Mesenchymal stem cell (in vitro differentiated cells and primary cell): Measurements from ENCODE around the gene TMPRSS4.

Experiments
- DNase-seq: peaks from one replicate; pipeline ENCODE4 v3.0.0-alpha.2; 2013
- H2AFZ ChIP-seq: one replicate; pipeline ENCODE4 v1.6.1; 2013; ENCODE audit warnings: low read depth, mild to moderate bottlenecking, control low read depth, inconsistent platforms, low read length, moderate library complexity
- H2AK5ac ChIP-seq: 2 replicates; pipeline ENCODE4 v1.6.1; 2013; ENCODE audit warnings: low read length, moderate library complexity, mild to moderate bottlenecking, inconsistent platforms; ENCODE audit not compliant: severe bottlenecking
- H2BK120ac ChIP-seq: one replicate; pipeline ENCODE4 v1.6.1; 2013; ENCODE audit warnings: low read depth, mild to moderate bottlenecking, inconsistent platforms, low read length, moderate library complexity
- H2BK12ac ChIP-seq, 2 experiments: one replicate each; pipeline ENCODE4 v1.6.1; 2013; ENCODE audit warnings: inconsistent platforms in 2 of 2, low read length in 2 of 2, mild to moderate bottlenecking in 2 of 2, moderate library complexity in 2 of 2, control low read depth in 1 of 2
- H2BK15ac ChIP-seq: one replicate; pipeline ENCODE4 v1.6.1; 2013; ENCODE audit warnings: mild to moderate bottlenecking, low read depth, inconsistent platforms; ENCODE audit not compliant: poor library complexity, severe bottlenecking
- H2BK5ac ChIP-seq: 2 replicates; pipeline ENCODE4 v1.6.1; 2013; ENCODE audit warnings: low read depth, mild to moderate bottlenecking, low read length, control low read depth, inconsistent platforms; ENCODE audit not compliant: poor library complexity, severe bottlenecking
- H3K14ac ChIP-seq, 2 experiments: one replicate each; pipeline ENCODE4 v1.6.1; 2013; ENCODE audit warnings: inconsistent platforms in 2 of 2, low read length in 2 of 2, control low read depth in 1 of 2, mild to moderate bottlenecking in 1 of 2, moderate library complexity in 1 of 2
- H3K18ac ChIP-seq, 2 experiments: one replicate each; pipeline ENCODE4 v1.6.1; 2013; ENCODE audit warnings: inconsistent platforms in 2 of 2, low read length in 2 of 2, control low read depth in 1 of 2, low read depth in 1 of 2, mild to moderate bottlenecking in 1 of 2
- H3K23ac ChIP-seq, 2 experiments: one replicate each; pipeline ENCODE4 v1.6.1; 2013; ENCODE audit warnings: inconsistent platforms in 2 of 2, low read length in 2 of 2, mild to moderate bottlenecking in 2 of 2, moderate library complexity in 2 of 2, control low read depth in 1 of 2
- H3K27ac ChIP-seq: 2 replicates; pipeline ENCODE4 v1.5.1; 2013; ENCODE audit warnings: mild to moderate bottlenecking, moderate library complexity, low read length, control low read depth, inconsistent platforms; ENCODE audit not compliant: poor library complexity, severe bottlenecking
- H3K27me3 ChIP-seq, 2 experiments: 2 replicates each; pipeline versions ENCODE4 v1.6.1 to v1.7.0; 2013; ENCODE audit warnings: low read length in 2 of 2, mild to moderate bottlenecking in 2 of 2, moderate library complexity in 2 of 2, control low read depth in 1 of 2, inconsistent platforms in 1 of 2; ENCODE audit not compliant: control insufficient read depth in 1 of 2, insufficient read depth in 1 of 2
- H3K36me3 ChIP-seq, 2 experiments: 2 replicates each; pipeline versions ENCODE4 v1.6.1 to v1.7.0; 2013; ENCODE audit warnings: low read length in 2 of 2, control low read depth in 1 of 2, inconsistent platforms in 1 of 2, low read depth in 1 of 2, mild to moderate bottlenecking in 1 of 2; ENCODE audit not compliant: insufficient read depth in 2 of 2, control insufficient read depth in 1 of 2
- H3K4ac ChIP-seq, 2 experiments: one replicate each; pipeline ENCODE4 v1.6.1; 2013; ENCODE audit warnings: inconsistent platforms in 2 of 2, low read length in 2 of 2, mild to moderate bottlenecking in 2 of 2, moderate library complexity in 2 of 2, control low read depth in 1 of 2, low read depth in 1 of 2
- H3K4me1 ChIP-seq: 2 replicates; pipeline ENCODE4 v1.6.1; 2013; ENCODE audit warnings: low read depth, low read length, control low read depth; ENCODE audit not compliant: control insufficient read depth, insufficient read depth
- H3K4me2 ChIP-seq: 2 replicates; pipeline ENCODE4 v1.6.1; 2013; ENCODE audit warnings: low read length, mild to moderate bottlenecking, inconsistent platforms; ENCODE audit not compliant: poor library complexity, severe bottlenecking
- H3K4me3 ChIP-seq, 2 experiments: 2 replicates each; pipeline versions ENCODE4 v1.5.1 to v1.7.0; 2013; ENCODE audit warnings: low read length in 2 of 2, mild to moderate bottlenecking in 2 of 2, control low read depth in 1 of 2, low read depth in 1 of 2; ENCODE audit not compliant: insufficient read depth in 1 of 2
- H3K79me1 ChIP-seq: replicated peaks from 2 replicates; pipeline ENCODE4 v1.6.1; 2013; ENCODE audit warnings: mild to moderate bottlenecking, control low read depth, low read length, inconsistent platforms; ENCODE audit not compliant: poor library complexity, severe bottlenecking
- H3K9ac ChIP-seq: 2 replicates; pipeline ENCODE4 v1.7.0; 2013; ENCODE audit warnings: mild to moderate bottlenecking, low read length, moderate library complexity
- H3K9me3 ChIP-seq: 2 replicates; pipeline ENCODE4 v1.7.0; 2013; ENCODE audit warnings: mild to moderate bottlenecking, low read length; ENCODE audit not compliant: control insufficient read depth
- H4K8ac ChIP-seq: one replicate; pipeline ENCODE4 v1.6.1; 2013; ENCODE audit warnings: inconsistent platforms, mild to moderate bottlenecking, low read length, moderate library complexity
- H4K91ac ChIP-seq: one replicate; pipeline ENCODE4 v1.6.1; 2013; ENCODE audit warnings: mild to moderate bottlenecking, low read length, inconsistent platforms
- WGBS: methylation state at CpG from one replicate; pipeline ENCODE4 v1.1.7; 2013; ENCODE audit warnings: mixed read lengths; 5-methylcytosine and 5-hydroxymethylcytosine counted together

The TMPRSS4 gene

DNA sequence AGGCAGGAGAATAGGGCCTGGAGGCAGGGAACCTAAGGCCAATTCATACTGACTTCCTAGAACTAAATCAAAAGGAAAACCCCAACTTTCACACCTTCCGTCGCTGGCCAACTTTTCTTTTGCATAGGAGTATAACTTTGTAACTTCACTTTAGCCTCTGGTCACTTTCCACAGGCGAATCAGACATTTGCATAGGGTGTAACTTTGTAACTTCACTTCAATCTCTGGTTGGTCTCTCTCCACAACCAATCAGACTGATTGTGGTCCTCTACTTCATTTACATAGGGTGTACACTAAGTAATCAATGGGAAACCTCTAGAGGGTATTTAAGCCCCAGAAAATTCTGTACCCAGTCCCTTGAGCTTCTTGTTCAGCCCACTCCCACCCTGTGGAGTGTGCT, 11.5 kb upstream of the TMPRSS4 start:
- H3K4ac ChIP-seq: no peak overlapping the region
- H3K18ac ChIP-seq: no peak overlapping the region
- 82% methylated on average over 3 of the region's 3 CpGs for WGBS
- H3K14ac ChIP-seq: no peak overlapping the region
- no peak overlapping the region for H3K4me2 ChIP-seq
- H3K9ac ChIP-seq: no peak overlapping the region
- no peak overlapping the region for H4K91ac ChIP-seq
- no peaks in the 10 kb centered on the region for H3K36me3 ChIP-seq
- H2BK12ac ChIP-seq: no peak overlapping the region
- no peak overlapping the region for H4K8ac ChIP-seq
- H3K79me1 ChIP-seq: no peaks in the 10 kb centered on the region
- no peak overlapping the region for H3K23ac ChIP-seq
- no peak overlapping the region for H3K4me3 ChIP-seq
- H2BK5ac ChIP-seq: no peak overlapping the region
- no peak for DNase-seq
- no peaks in the 10 kb centered on the region for H3K4me1 ChIP-seq
- H2AK5ac ChIP-seq: no peak overlapping the region
- peaks cover 38 to 49% of the 10 kb centered on the region in 2 experiments for H3K27me3 ChIP-seq
- no peak overlapping the region for H2BK15ac ChIP-seq
- H3K27ac ChIP-seq: no peak overlapping the region
- no peak overlapping the region for H2BK120ac ChIP-seq
- no peaks in the 10 kb centered on the region for H3K9me3 ChIP-seq
- no peak overlapping the region for H2AFZ ChIP-seq

- Histone ChIP-seq H3K79me1 (no peaks in the 10 kb centered on the region), H2BK12ac (no peak overlapping the region), H3K4ac (no peak overlapping the region), H4K8ac (no peak overlapping the region), H2AK5ac (no peak overlapping the region), H3K27ac (no peak overlapping the region), H3K4me3 (no peak overlapping the region), H3K27me3 (peaks cover 37 to 61% of the 10 kb centered on the region in 2 experiments), H3K14ac (no peak overlapping the region), H3K4me1 (no peaks in the 10 kb centered on the region), H3K4me2 (no peak overlapping the region), H3K9ac (no peak overlapping the region), H3K9me3 (no peaks in the 10 kb centered on the region), H4K91ac (no peak overlapping the region), H3K23ac (no peak overlapping the region), H3K18ac (no peak overlapping the region), H2BK15ac (no peak overlapping the region), H3K36me3 (no peaks in the 10 kb centered on the region), H2BK5ac (no peak overlapping the region), H2BK120ac (no peak overlapping the region), H2AFZ (no peak overlapping the region)
- DNase-seq: no peak
- WGBS: 86% methylated on average over 8 of the region's 8 CpGs
These were observed 9.9 kb upstream of the TMPRSS4 start for GRCh38 chr11:118067006-118067405.

- peaks cover 32 to 70% of the 10 kb centered on the region in 2 experiments for H3K27me3 ChIP-seq
- WGBS: 70% methylated on average over 24 of the region's 24 CpGs
- H2BK120ac ChIP-seq: no peak overlapping the region
- H2BK5ac ChIP-seq: no peak overlapping the region
- no peaks in the 10 kb centered on the region for H3K9me3 ChIP-seq
- no peak overlapping the region for H4K91ac ChIP-seq
- no peak overlapping the region for H3K4me3 ChIP-seq
- H3K4ac ChIP-seq: no peak overlapping the region
- no peak overlapping the region for H3K23ac ChIP-seq
- H4K8ac ChIP-seq: no peak overlapping the region
- no peaks in the 10 kb centered on the region for H3K79me1 ChIP-seq
- no peak overlapping the region for H2BK15ac ChIP-seq
- H3K9ac ChIP-seq: no peak overlapping the region
- H3K27ac ChIP-seq: no peak overlapping the region
- no peak for DNase-seq
- no peak overlapping the region for H2AK5ac ChIP-seq
- H2BK12ac ChIP-seq: no peak overlapping the region
- no peak overlapping the region for H3K18ac ChIP-seq
- H3K14ac ChIP-seq: no peak overlapping the region
- no peak overlapping the region for H3K4me2 ChIP-seq
- no peaks in the 10 kb centered on the region for H3K4me1 ChIP-seq
- H3K36me3 ChIP-seq: no peaks in the 10 kb centered on the region
- no peak overlapping the region for H2AFZ ChIP-seq
These were observed 8.5 kb upstream of the TMPRSS4 start for GRCh38 chr11:118068206-118068944.

GRCh38 chr11:118068945-118069612, 7.8 kb upstream of the TMPRSS4 start:
- H4K91ac ChIP-seq: no peak overlapping the region
- H3K4me3 ChIP-seq: no peak overlapping the region
- H4K8ac ChIP-seq: no peak overlapping the region
- H2BK5ac ChIP-seq: no peak overlapping the region
- no peak overlapping the region for H3K4ac ChIP-seq
- no peaks in the 10 kb centered on the region for H3K4me1 ChIP-seq
- H3K23ac ChIP-seq: no peak overlapping the region
- no peak overlapping the region for H3K4me2 ChIP-seq
- no peak overlapping the region for H2AK5ac ChIP-seq
- WGBS: 88% methylated on average over 9 of the region's 10 CpGs
- H3K18ac ChIP-seq: no peak overlapping the region
- no peak overlapping the region for H2BK15ac ChIP-seq
- H3K27me3 ChIP-seq: peaks cover 29 to 71% of the 10 kb centered on the region in 2 experiments
- no peaks in the 10 kb centered on the region for H3K79me1 ChIP-seq
- no peak for DNase-seq
- no peak overlapping the region for H3K27ac ChIP-seq
- H3K14ac ChIP-seq: no peak overlapping the region
- no peak overlapping the region for H2BK12ac ChIP-seq
- no peak overlapping the region for H2AFZ ChIP-seq
- no peaks in the 10 kb centered on the region for H3K9me3 ChIP-seq
- no peak overlapping the region for H2BK120ac ChIP-seq
- H3K9ac ChIP-seq: no peak overlapping the region
- H3K36me3 ChIP-seq: no peaks in the 10 kb centered on the region
